ENCODE measurements around the gene FGD4.

The FGD4 gene

DNA sequence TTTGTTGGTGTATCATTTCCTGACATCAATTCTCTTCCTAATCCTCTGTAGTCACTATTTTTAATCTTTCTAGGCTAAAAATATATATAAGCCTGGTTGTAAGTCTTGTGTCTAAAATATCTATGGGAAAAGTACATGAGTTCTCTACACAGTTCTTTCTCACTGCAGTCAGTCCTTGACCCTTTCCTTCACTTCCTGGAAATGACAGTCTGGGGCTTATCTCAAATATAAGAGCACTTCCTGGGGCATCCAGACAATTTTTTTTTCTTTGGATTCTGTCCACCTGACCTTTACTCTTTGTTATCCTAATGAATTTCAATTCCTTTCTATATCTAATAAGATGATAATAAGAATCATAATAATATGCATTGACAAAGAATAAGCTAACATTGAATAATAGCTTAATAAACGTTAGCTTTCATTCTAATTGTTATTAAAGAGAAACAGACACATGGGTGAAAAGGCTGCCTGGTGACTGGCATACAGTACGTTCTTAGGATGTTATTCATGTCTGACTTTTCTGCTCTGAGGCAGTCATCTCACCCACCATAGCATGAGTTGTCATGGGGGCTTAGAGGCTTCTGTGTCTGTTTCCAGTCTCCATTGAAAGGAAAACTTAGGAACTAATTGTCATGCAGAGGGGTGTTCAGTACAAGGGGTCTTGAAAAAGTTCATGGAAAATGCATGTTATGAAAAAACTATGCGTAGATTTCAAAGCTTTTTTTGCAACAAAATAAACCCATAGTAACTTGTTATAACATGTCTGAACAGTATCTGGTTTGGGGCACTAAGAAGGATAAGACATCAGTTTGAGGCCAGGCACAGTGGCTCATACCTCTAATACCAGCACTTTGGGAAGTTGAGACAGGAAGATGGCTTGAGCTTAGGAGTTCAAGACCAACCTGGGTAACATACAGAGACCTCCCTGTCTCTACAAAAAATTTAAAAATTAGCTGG, 213.6 kb downstream of the FGD4 start:
- Histone ChIP-seq H3K9me3 (ENCODE audit: control insufficient read depth, insufficient read depth, low read length) (no peaks in the 10 kb centered on the region), H3K36me3 (ENCODE audit: control insufficient read depth, insufficient read depth, low read length) (peaks cover 7% of the 10 kb centered on the region), H3K27me3 (ENCODE audit: control insufficient read depth, insufficient read depth, low read length) (no peaks in the 10 kb centered on the region), H3K4me3 (ENCODE audit: low read length) (no peak overlapping the region), H3K27ac (ENCODE audit: low read length) (no peak overlapping the region), H3K4me1 (ENCODE audit: control insufficient read depth, insufficient read depth, low read length) (no peaks in the 10 kb centered on the region)
- no peak for DNase-seq (ENCODE audit: low read depth, low spot score)
- no CpG with 5 or more reads among the region's 3 CpGs for WGBS (ENCODE audit: insufficient coverage, insufficient read length)

GRCh38 chr12:32615441-32615840, 216.1 kb downstream of the FGD4 start:
- Histone ChIP-seq H3K4me1 (ENCODE audit: control insufficient read depth, insufficient read depth, low read length) (no peaks in the 10 kb centered on the region), H3K27ac (ENCODE audit: low read length) (no peak overlapping the region), H3K27me3 (ENCODE audit: control insufficient read depth, insufficient read depth, low read length) (no peaks in the 10 kb centered on the region), H3K36me3 (ENCODE audit: control insufficient read depth, insufficient read depth, low read length) (peaks cover 7% of the 10 kb centered on the region), H3K4me3 (ENCODE audit: low read length) (no peak overlapping the region), H3K9me3 (ENCODE audit: control insufficient read depth, insufficient read depth, low read length) (no peaks in the 10 kb centered on the region)
- no CpG with 5 or more reads among the region's 6 CpGs for WGBS (ENCODE audit: insufficient coverage, insufficient read length)
- DNase-seq (ENCODE audit: low read depth, low spot score) = no peak

DNA sequence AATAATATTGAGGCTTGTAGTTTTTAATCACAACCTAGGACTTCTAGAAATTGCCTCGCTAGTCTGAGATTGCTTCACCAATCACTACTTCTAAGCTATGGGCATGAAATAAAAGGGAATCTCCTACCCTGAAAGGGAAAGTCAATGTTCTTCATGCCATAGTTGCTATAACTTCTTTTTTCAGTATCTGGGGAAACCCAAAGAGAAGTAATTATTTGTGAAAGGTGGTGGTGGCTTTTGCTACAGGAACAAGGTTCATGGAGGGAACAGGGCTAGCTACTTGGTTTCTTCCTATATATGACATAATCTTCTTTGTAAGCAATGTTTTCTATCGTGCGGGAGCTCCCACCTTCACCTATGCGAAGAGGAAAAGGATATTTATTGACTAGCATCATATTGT, 218.2 kb downstream of the FGD4 start:
- Histone ChIP-seq H3K4me1 (ENCODE audit: control insufficient read depth, insufficient read depth, low read length) (no peaks in the 10 kb centered on the region), H3K27me3 (ENCODE audit: control insufficient read depth, insufficient read depth, low read length) (no peaks in the 10 kb centered on the region), H3K9me3 (ENCODE audit: control insufficient read depth, insufficient read depth, low read length) (no peaks in the 10 kb centered on the region), H3K36me3 (ENCODE audit: control insufficient read depth, insufficient read depth, low read length) (peaks cover 3% of the 10 kb centered on the region; the same call in 1 of the 2 replicates), H3K4me3 (ENCODE audit: low read length) (no peak overlapping the region), H3K27ac (ENCODE audit: low read length) (no peak overlapping the region)
- no CpG with 5 or more reads among the region's 4 CpGs for WGBS (ENCODE audit: insufficient coverage, insufficient read length)
- DNase-seq (ENCODE audit: low read depth, low spot score) = no peak

DNA sequence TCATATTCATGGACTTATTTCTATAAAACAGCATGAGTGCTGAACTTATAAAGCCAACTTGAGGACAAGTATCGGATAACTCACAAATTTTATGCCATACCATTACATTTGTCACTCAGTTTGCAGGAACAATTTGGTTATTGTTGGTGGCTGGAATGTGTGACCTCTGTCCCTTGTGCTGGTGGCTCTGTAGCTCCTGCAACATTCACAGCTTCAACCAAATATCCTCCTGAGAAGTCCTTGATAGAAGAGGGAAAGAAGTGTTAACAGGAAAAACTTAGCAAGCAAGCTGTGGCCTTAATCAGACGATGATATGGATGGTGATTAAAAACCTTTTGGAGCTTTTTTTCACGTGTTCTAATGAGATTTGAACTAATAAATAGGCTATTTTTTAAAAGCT, 218.8 kb downstream of the FGD4 start:
- no peaks in the 10 kb centered on the region for H3K9me3 ChIP-seq (ENCODE audit: control insufficient read depth, insufficient read depth, low read length)
- no CpG with 5 or more reads among the region's 3 CpGs for WGBS (ENCODE audit: insufficient coverage, insufficient read length)
- no peak for DNase-seq (ENCODE audit: low read depth, low spot score)
- no peak overlapping the region for H3K4me3 ChIP-seq (ENCODE audit: low read length)
- no peaks in the 10 kb centered on the region for H3K4me1 ChIP-seq (ENCODE audit: control insufficient read depth, insufficient read depth, low read length)
- peaks cover 3% of the 10 kb centered on the region; the same call in 1 of the 2 replicates for H3K36me3 ChIP-seq (ENCODE audit: control insufficient read depth, insufficient read depth, low read length)
- no peaks in the 10 kb centered on the region for H3K27me3 ChIP-seq (ENCODE audit: control insufficient read depth, insufficient read depth, low read length)
- no peak overlapping the region for H3K27ac ChIP-seq (ENCODE audit: low read length)

DNA sequence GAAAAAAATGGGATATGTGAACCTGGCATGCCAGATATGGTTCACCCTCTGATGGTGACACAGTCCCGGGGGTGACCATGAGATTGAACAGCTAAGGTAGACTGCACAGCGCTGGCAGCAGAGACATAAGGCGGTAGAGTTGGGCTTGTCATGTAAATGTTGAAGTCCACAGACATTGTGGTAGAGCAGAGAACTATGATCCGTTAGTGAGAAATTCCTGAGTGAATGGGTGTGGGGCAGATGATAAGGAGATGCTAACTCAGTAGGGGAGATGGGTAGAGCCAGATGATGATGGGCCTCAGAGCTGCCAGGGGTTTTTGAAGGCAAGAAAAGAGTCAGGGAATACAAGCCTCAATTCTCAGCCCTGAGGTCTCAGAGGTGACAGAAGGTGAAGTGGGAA, 228.6 kb downstream of the FGD4 start:
- Histone ChIP-seq H3K4me3 (ENCODE audit: low read length) (no peak overlapping the region), H3K27me3 (ENCODE audit: control insufficient read depth, insufficient read depth, low read length) (no peaks in the 10 kb centered on the region), H3K27ac (ENCODE audit: low read length) (no peak overlapping the region), H3K36me3 (ENCODE audit: control insufficient read depth, insufficient read depth, low read length) (peaks cover 7% of the 10 kb centered on the region; the same call in 1 of the 2 replicates), H3K4me1 (ENCODE audit: control insufficient read depth, insufficient read depth, low read length) (no peaks in the 10 kb centered on the region), H3K9me3 (ENCODE audit: control insufficient read depth, insufficient read depth, low read length) (no peaks in the 10 kb centered on the region)
- no CpG with 5 or more reads among the region's 4 CpGs for WGBS (ENCODE audit: insufficient coverage, insufficient read length)
- no peak for DNase-seq (ENCODE audit: low read depth, low spot score)

DNA sequence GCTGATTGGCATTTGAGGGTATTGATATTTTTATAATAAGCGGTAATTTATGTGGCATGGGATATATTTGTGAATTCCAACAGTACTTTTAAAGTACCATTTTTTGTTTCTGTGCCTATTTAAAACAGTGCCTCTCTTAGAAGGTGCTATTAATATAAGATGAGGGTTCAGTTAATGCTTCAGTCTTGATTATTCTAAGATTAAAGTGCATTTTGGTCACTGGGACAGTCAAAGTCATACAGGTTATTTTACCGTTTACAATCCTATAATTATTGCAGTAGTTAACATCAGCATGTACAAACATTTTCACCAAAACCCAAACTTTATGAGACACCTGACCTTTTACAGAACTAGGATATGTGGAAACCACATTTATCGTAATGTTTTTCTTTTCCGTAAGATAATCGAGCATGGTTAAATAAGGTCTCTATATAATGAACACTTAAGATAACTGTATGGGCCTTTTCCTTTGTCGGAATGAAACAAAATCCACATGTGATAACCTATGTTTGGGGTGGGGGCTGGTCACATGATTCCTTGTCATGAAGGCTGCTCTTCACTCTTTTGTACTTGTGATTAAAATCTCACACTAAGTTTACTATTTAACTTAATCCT, 242.0 kb downstream of the FGD4 start:
- H3K27me3 ChIP-seq (ENCODE audit: control insufficient read depth, insufficient read depth, low read length) = no peaks in the 10 kb centered on the region
- no peak overlapping the region for H3K4me3 ChIP-seq (ENCODE audit: low read length)
- no peak overlapping the region for H3K27ac ChIP-seq (ENCODE audit: low read length)
- no peaks in the 10 kb centered on the region for H3K4me1 ChIP-seq (ENCODE audit: control insufficient read depth, insufficient read depth, low read length)
- no peak for DNase-seq (ENCODE audit: low read depth, low spot score)
- no peaks in the 10 kb centered on the region for H3K9me3 ChIP-seq (ENCODE audit: control insufficient read depth, insufficient read depth, low read length)
- 100% methylated on average over 1 of the region's 6 CpGs for WGBS (ENCODE audit: insufficient coverage, insufficient read length)
- H3K36me3 ChIP-seq (ENCODE audit: control insufficient read depth, insufficient read depth, low read length) = peaks cover 3% of the 10 kb centered on the region; the same call in 1 of the 2 replicates

DNA sequence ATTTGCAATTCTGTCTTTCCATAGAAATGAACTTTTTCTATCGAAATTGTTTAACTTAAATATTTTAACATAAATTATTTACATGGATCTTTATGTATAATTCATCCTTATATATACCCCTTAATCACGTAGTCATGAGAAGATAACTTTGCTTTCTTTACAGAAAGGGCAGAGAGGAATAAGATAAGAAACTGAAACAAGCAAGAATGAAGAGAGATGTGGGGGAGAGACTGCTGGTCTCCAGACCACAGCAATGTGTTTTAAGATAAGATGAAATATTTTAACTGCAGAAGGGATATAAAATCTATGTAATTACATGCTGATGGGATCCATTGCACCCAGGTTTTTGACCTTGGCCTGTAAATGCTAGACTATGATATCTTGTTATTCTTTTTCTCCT, 245.1 kb downstream of the FGD4 start:
- peaks cover 3% of the 10 kb centered on the region; the same call in 1 of the 2 replicates for H3K36me3 ChIP-seq (ENCODE audit: control insufficient read depth, insufficient read depth, low read length)
- H3K27ac ChIP-seq (ENCODE audit: low read length) = no peak overlapping the region
- no peak for DNase-seq (ENCODE audit: low read depth, low spot score)
- H3K9me3 ChIP-seq (ENCODE audit: control insufficient read depth, insufficient read depth, low read length) = no peaks in the 10 kb centered on the region
- WGBS (ENCODE audit: insufficient coverage, insufficient read length) = no CpG with 5 or more reads among the region's 2 CpGs
- H3K4me1 ChIP-seq (ENCODE audit: control insufficient read depth, insufficient read depth, low read length) = no peaks in the 10 kb centered on the region
- no peak overlapping the region for H3K4me3 ChIP-seq (ENCODE audit: low read length)
- H3K27me3 ChIP-seq (ENCODE audit: control insufficient read depth, insufficient read depth, low read length) = no peaks in the 10 kb centered on the region

DNA sequence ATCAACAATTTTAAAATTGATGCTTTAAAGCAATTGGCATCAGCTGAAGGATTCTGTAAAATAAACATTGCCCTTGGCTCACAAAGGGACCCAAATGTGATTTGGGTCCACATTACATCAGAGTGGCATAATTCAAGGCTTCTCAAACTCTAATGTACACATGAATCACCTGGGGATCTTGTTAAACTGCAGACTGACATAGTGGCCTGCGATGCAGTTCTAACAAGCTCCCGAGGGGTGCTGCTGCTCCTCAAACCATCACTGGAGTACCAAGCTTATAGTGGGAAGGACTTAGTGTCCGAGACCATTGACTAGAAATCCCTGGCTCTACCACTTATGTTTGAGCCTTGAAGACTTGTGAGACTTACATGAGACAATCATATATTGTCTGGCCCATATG, 247.9 kb downstream of the FGD4 start:
- Histone ChIP-seq H3K4me1 (ENCODE audit: control insufficient read depth, insufficient read depth, low read length) (no peaks in the 10 kb centered on the region), H3K27ac (ENCODE audit: low read length) (no peak overlapping the region), H3K4me3 (ENCODE audit: low read length) (no peak overlapping the region), H3K27me3 (ENCODE audit: control insufficient read depth, insufficient read depth, low read length) (no peaks in the 10 kb centered on the region), H3K36me3 (ENCODE audit: control insufficient read depth, insufficient read depth, low read length) (no peaks in the 10 kb centered on the region; the same call in 1 of the 2 replicates), H3K9me3 (ENCODE audit: control insufficient read depth, insufficient read depth, low read length) (no peaks in the 10 kb centered on the region)
- no peak for DNase-seq (ENCODE audit: low read depth, low spot score)
- no CpG with 5 or more reads among the region's 3 CpGs for WGBS (ENCODE audit: insufficient coverage, insufficient read length)

DNA sequence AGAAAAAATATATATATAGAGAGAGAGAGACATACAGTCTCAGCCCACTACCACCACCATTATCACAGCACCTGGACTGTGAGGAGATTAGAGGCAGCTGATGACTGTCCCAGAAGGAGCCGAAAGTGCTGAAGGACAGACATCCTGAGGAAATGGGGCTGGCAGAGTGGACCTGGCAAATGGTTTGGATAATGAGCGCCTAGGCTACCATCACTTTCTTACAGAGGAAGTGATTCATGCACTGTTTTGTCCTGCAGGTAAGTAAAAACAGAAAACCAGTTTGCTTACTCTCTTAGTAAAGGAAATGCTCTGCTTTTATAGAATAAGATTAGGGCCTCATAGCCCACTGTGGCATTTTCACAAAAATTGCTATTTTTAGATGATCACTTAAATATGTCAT, 251.2 kb downstream of the FGD4 start:
- no peak for DNase-seq (ENCODE audit: low read depth, low spot score)
- no peaks in the 10 kb centered on the region for H3K9me3 ChIP-seq (ENCODE audit: control insufficient read depth, insufficient read depth, low read length)
- no peaks in the 10 kb centered on the region; the same call in 1 of the 2 replicates for H3K36me3 ChIP-seq (ENCODE audit: control insufficient read depth, insufficient read depth, low read length)
- no peak overlapping the region for H3K4me3 ChIP-seq (ENCODE audit: low read length)
- no peaks in the 10 kb centered on the region for H3K4me1 ChIP-seq (ENCODE audit: control insufficient read depth, insufficient read depth, low read length)
- no CpG with 5 or more reads among the region's 2 CpGs for WGBS (ENCODE audit: insufficient coverage, insufficient read length)
- H3K27ac ChIP-seq (ENCODE audit: low read length) = no peak overlapping the region
- H3K27me3 ChIP-seq (ENCODE audit: control insufficient read depth, insufficient read depth, low read length) = no peaks in the 10 kb centered on the region

GRCh38 chr12:32651151-32651955, 252.0 kb downstream of the FGD4 start:
- Histone ChIP-seq H3K27me3 (ENCODE audit: control insufficient read depth, insufficient read depth, low read length) (no peaks in the 10 kb centered on the region), H3K9me3 (ENCODE audit: control insufficient read depth, insufficient read depth, low read length) (no peaks in the 10 kb centered on the region), H3K4me1 (ENCODE audit: control insufficient read depth, insufficient read depth, low read length) (no peaks in the 10 kb centered on the region)

More at GRCh38 chr12:32651151-32651955, 252.0 kb downstream of the FGD4 start:
- Histone ChIP-seq H3K4me3 (ENCODE audit: low read length) (no peak overlapping the region), H3K27ac (ENCODE audit: low read length) (no peak overlapping the region), H3K36me3 (ENCODE audit: control insufficient read depth, insufficient read depth, low read length) (no peaks in the 10 kb centered on the region; the same call in 1 of the 2 replicates)
- no peak for DNase-seq (ENCODE audit: low read depth, low spot score)
- WGBS (ENCODE audit: insufficient coverage, insufficient read length) = no CpG with 5 or more reads among the region's 5 CpGs
